GM10266 (cell line): ENCODE results near the gene AK6.

ENCODE experiments used
- DNase-seq: peaks from one replicate; pipeline ENCODE4 v3.0.0; 2012; ENCODE audit errors: extremely low spot score
- CTCF ChIP-seq: IDR thresholded peaks from 2 replicates; pipeline ENCODE4 v1.5.1; 2012; ENCODE audit warnings: mild to moderate bottlenecking, low read depth; ENCODE audit not compliant: control insufficient read depth, insufficient read depth; ENCODE audit errors: missing control alignments

AK6 gene

GRCh38 chr5:69364850-69365249 lies 4.5 kb downstream of the AK6 start:
- no peak for DNase-seq
- TF ChIP-seq CTCF, result no peak

- peak; percentile 19 for TF ChIP-seq CTCF
- no peak for DNase-seq
Observed at GRCh38 chr5:69364414-69364813, 4.9 kb downstream of the AK6 start.

GRCh38 chr5:69360442-69360841 lies 8.9 kb downstream of the AK6 start:
- no peak for TF ChIP-seq CTCF
- DNase-seq, result no peak

- no peak for DNase-seq
- TF ChIP-seq CTCF, result no peak
Observed at GRCh38 chr5:69359699-69360098, 9.6 kb downstream of the AK6 start.

- DNase-seq, result no peak
- TF ChIP-seq CTCF, result no peak
Observed at GRCh38 chr5:69350664-69351063, 18.7 kb downstream of the AK6 start.

- DNase-seq, result no peak
- no peak for TF ChIP-seq CTCF
Observed at GRCh38 chr5:69343083-69343482, 26.2 kb downstream of the AK6 start.

- no peak for DNase-seq
Observed at GRCh38 chr5:69341520-69342161, 27.7 kb downstream of the AK6 start.

More at GRCh38 chr5:69341520-69342161, 27.7 kb downstream of the AK6 start:
- TF ChIP-seq CTCF, result no peak
